CD14-positive monocyte (primary cell): ENCODE results near the gene YWHAQ. TPM values are rescaled to one million over a fixed set of nuclear protein-coding genes. Genes with fewer than 3 reads are reported as not detected.

Experiments used
- DNase-seq, 3 donors: peaks; one replicate each; pipeline ENCODE4 v3.0.0-alpha.2; 2011 to 2022
- H2AFZ ChIP-seq: 2 replicates; pipeline ENCODE4 v1.6.0; 2012; ENCODE audit warnings: mild to moderate bottlenecking, low read depth, low read length, inconsistent platforms; ENCODE audit not compliant: insufficient read depth, poor library complexity, severe bottlenecking
- H3K27ac ChIP-seq, 2 donors: 1 replicate in 1 of 2; 2 replicates in 1 of 2; pipeline ENCODE4 v1.5.1; 2012 to 2013; ENCODE audit warnings: low read length in 2 of 2, control low read depth in 1 of 2, inconsistent platforms in 1 of 2, low read depth in 1 of 2, mild to moderate bottlenecking in 1 of 2
- H3K27me3 ChIP-seq, 2 donors: one replicate each; pipeline versions ENCODE4 v1.6.0 to v1.6.1; 2011 to 2013; ENCODE audit warnings: low read length in 2 of 2; ENCODE audit not compliant: control insufficient read depth in 2 of 2, insufficient read depth in 2 of 2
- H3K36me3 ChIP-seq, 2 donors: replicated peaks in 1 of 2; 1 replicate in 1 of 2; 2 replicates in 1 of 2; pipeline versions ENCODE4 v1.5.1 to v1.6.1; 2012 to 2013; ENCODE audit warnings: low read length in 2 of 2, control low read depth in 1 of 2, inconsistent platforms in 1 of 2, mild to moderate bottlenecking in 1 of 2; ENCODE audit not compliant: insufficient read depth in 2 of 2, control insufficient read depth in 1 of 2
- H3K4me1 ChIP-seq, 2 donors: 1 replicate in 1 of 2; 2 replicates in 1 of 2; pipeline versions ENCODE4 v1.5.1 to v1.6.1; 2012 to 2013; ENCODE audit warnings: low read length in 2 of 2, control low read depth in 1 of 2, inconsistent platforms in 1 of 2, mild to moderate bottlenecking in 1 of 2, moderate library complexity in 1 of 2; ENCODE audit not compliant: insufficient read depth in 2 of 2, control insufficient read depth in 1 of 2
- H3K4me2 ChIP-seq: replicated peaks from 2 replicates; pipeline ENCODE3; 2012; ENCODE audit warnings: low read length, moderate library complexity, mild to moderate bottlenecking; ENCODE audit not compliant: poor library complexity, severe bottlenecking; ENCODE audit errors: extremely low read depth
- H3K4me3 ChIP-seq, 3 experiments: fragments of 200-600 bp in 1 of 3; sonication (generic) in 1 of 3; replicated peaks in 1 of 3; 1 replicate in 2 of 3; 2 replicates in 1 of 3; pipeline ENCODE4 v1.5.1; 2011 to 2013; ENCODE audit warnings: low read length in 3 of 3, mild to moderate bottlenecking in 3 of 3, control low read depth in 2 of 3, low read depth in 2 of 3, inconsistent platforms in 1 of 3, moderate library complexity in 1 of 3
- H3K79me2 ChIP-seq: 2 replicates; pipeline ENCODE4 v1.6.0; 2012; ENCODE audit warnings: mild to moderate bottlenecking, control low read depth, inconsistent platforms, low read length, moderate library complexity; ENCODE audit not compliant: insufficient read depth
- H3K9ac ChIP-seq: 2 replicates; pipeline ENCODE4 v1.6.0; 2017; ENCODE audit warnings: low read length, mild to moderate bottlenecking; ENCODE audit not compliant: insufficient read depth, poor library complexity, severe bottlenecking
- H3K9me3 ChIP-seq, 2 donors: replicated peaks in 1 of 2; 1 replicate in 1 of 2; 2 replicates in 1 of 2; pipeline versions ENCODE4 v1.5.1 to v1.6.1; 2012 to 2013; ENCODE audit warnings: low read length in 2 of 2, control low read depth in 1 of 2; ENCODE audit not compliant: control insufficient read depth in 1 of 2, insufficient read depth in 1 of 2
- H4K20me1 ChIP-seq: 2 replicates; pipeline ENCODE4 v1.6.0; 2012; ENCODE audit warnings: mild to moderate bottlenecking, low read length, control low read depth, moderate library complexity; ENCODE audit not compliant: insufficient read depth
- H3K27ac Mint-ChIP-seq, 7 donors: one replicate each; pipeline ENCODE4 v1.8.0; 2020; ENCODE audit warnings: mild to moderate bottlenecking in 7 of 7, mixed read lengths in 7 of 7, moderate library complexity in 6 of 7, inconsistent platforms in 2 of 7
- H3K27me3 Mint-ChIP-seq, 3 donors: one replicate each; pipeline ENCODE4 v1.8.0; 2021 to 2022; ENCODE audit warnings: low read depth in 3 of 3, mild to moderate bottlenecking in 3 of 3, mixed read lengths in 3 of 3, moderate library complexity in 3 of 3, inconsistent platforms in 1 of 3
- H3K36me3 Mint-ChIP-seq, 2 donors: one replicate each; pipeline ENCODE4 v1.8.0; 2020; ENCODE audit warnings: mixed read lengths in 2 of 2, inconsistent platforms in 1 of 2, mild to moderate bottlenecking in 1 of 2
- H3K4me1 Mint-ChIP-seq: one replicate; pipeline ENCODE4 v1.8.0; 2020; ENCODE audit warnings: mild to moderate bottlenecking, mixed read lengths
- H3K4me3 Mint-ChIP-seq, 2 donors: one replicate each; pipeline ENCODE4 v1.8.0; 2020; ENCODE audit warnings: mild to moderate bottlenecking in 2 of 2, mixed read lengths in 2 of 2, moderate library complexity in 1 of 2
- H3K9me3 Mint-ChIP-seq, 7 donors: one replicate each; pipeline ENCODE4 v1.8.0; 2020 to 2022; ENCODE audit warnings: mixed read lengths in 7 of 7, mild to moderate bottlenecking in 6 of 7, moderate library complexity in 6 of 7, inconsistent platforms in 2 of 7
- CTCF ChIP-seq: fragments of 200-600 bp; IDR thresholded peaks from one replicate; pipeline ENCODE4 v1.8.0; 2022; ENCODE audit warnings: antibody characterized with exemption, mild to moderate bottlenecking
- WGBS: methylation state at CpG from one replicate; pipeline ENCODE4 v1.1.5; 2013; ENCODE audit warnings: missing lambda C conversion rate; ENCODE audit not compliant: insufficient coverage; 5-methylcytosine and 5-hydroxymethylcytosine counted together
- intact Hi-C, 2 donors: fragments of 100-400 bp; cut with micrococcal nuclease; formaldehyde crosslinking; loops; one replicate each; pipeline versions ENCODE4 v1.15.0 to v1.15.1; 2023
- polyA plus RNA-seq, 3 donors: library from polyadenylated mRNA; depleted of rRNA in 1 of 3; unstranded in 2 of 3; stranded (reverse) in 1 of 3; fragments of 300-500 nt in 2 of 3; fragments of >200 nt in 1 of 3; fragmentation: Illumina TruSeq in 2 of 3; gene quantifications; 1 replicate in 2 of 3; 2 replicates in 1 of 3; pipeline ENCODE4 v1.2.3, GENCODE V29; 2012 to 2021

YWHAQ gene
- polyA plus RNA-seq, 3 donors, result 60.9 to 173 (median 165) TPM

GRCh38 chr2:9618410-9618809 is 12.4 kb downstream of the YWHAQ start:
- no peaks in the 10 kb centered on the region for H3K27me3 Mint-ChIP-seq
- no peak overlapping the region for H3K9ac ChIP-seq
- peak overlapping the region in 1 of 2 donors; percentile 52 for H3K27ac ChIP-seq
- intact Hi-C loops, result no loop called here
- no peaks in the 10 kb centered on the region for H3K9me3 Mint-ChIP-seq
- no peak overlapping the region for H3K4me3 ChIP-seq
- no peaks in the 10 kb centered on the region for H3K27me3 ChIP-seq
- no peaks in the 10 kb centered on the region for H3K9me3 ChIP-seq
- no CpG with 5 or more reads among the region's 4 CpGs for WGBS
- peaks cover 31% of the 10 kb centered on the region for H3K4me1 Mint-ChIP-seq
- peaks cover 80% of the 10 kb centered on the region for H4K20me1 ChIP-seq
- peaks cover 4 to 21% of the 10 kb centered on the region in 2 donors for H3K36me3 ChIP-seq
- peaks cover 6 to 9% of the 10 kb centered on the region in 2 donors for H3K4me1 ChIP-seq
- DNase-seq, result no peak
- peak overlapping the region in 1 of 2 donors; percentile 52 for H3K4me3 Mint-ChIP-seq
- H2AFZ ChIP-seq, result no peak overlapping the region
- H3K4me2 ChIP-seq, result no peak overlapping the region
- peaks cover 100% of the 10 kb centered on the region for H3K79me2 ChIP-seq
- no peak for TF ChIP-seq CTCF
- H3K27ac Mint-ChIP-seq, result peak overlapping the region; percentile 63 to 90 (median 84)
- peaks cover 23 to 29% of the 10 kb centered on the region in 2 donors for H3K36me3 Mint-ChIP-seq

- no CpG with 5 or more reads among the region's 1 CpG for WGBS
- H3K4me3 Mint-ChIP-seq, result no peak overlapping the region
Measured at GRCh38 chr2:9617749-9618148, 13.0 kb downstream of the YWHAQ start.

More at GRCh38 chr2:9617749-9618148, 13.0 kb downstream of the YWHAQ start:
- Mint-ChIP-seq H3K27me3 (no peaks in the 10 kb centered on the region), H3K27ac (peak overlapping the region in 3 of 7 donors; percentile 33 to 61 (median 40)), H3K9me3 (no peaks in the 10 kb centered on the region), H3K36me3 (peaks cover 20 to 22% of the 10 kb centered on the region in 2 donors), H3K4me1 (peaks cover 37% of the 10 kb centered on the region)
- no peak overlapping the region for H2AFZ ChIP-seq
- H3K79me2 ChIP-seq, result peaks cover 100% of the 10 kb centered on the region
- H3K4me1 ChIP-seq, result peaks cover 10 to 16% of the 10 kb centered on the region in 2 donors
- no peak for TF ChIP-seq CTCF
- intact Hi-C loops, result no loop called here
- H3K4me2 ChIP-seq, result no peak overlapping the region
- peak overlapping the region in 1 of 2 donors; percentile 16 for H3K27ac ChIP-seq
- H3K9ac ChIP-seq, result no peak overlapping the region
- no peak for DNase-seq
- no peaks in the 10 kb centered on the region for H3K27me3 ChIP-seq
- no peaks in the 10 kb centered on the region for H3K9me3 ChIP-seq
- H4K20me1 ChIP-seq, result peaks cover 80% of the 10 kb centered on the region
- H3K4me3 ChIP-seq, result no peak overlapping the region
- H3K36me3 ChIP-seq, result peaks cover 0 to 15% of the 10 kb centered on the region in 2 donors
